GM20431 (cell line): ENCODE results near the gene RBSN.

ENCODE experiments used
- in situ Hi-C: fragments of 300-500 bp; cut with MseI, MboI; formaldehyde crosslinking; loops from one replicate; pipeline ENCODE4 v1.15.0; 2020; ENCODE audit warnings: low sequenced_read_pairs; ENCODE audit not compliant: unreplicated experiment

The RBSN gene

GRCh38 chr3:15064835-15065549 lies 34.0 kb downstream of the RBSN start, which contains the start of gene MRPS25:
Gene MRPS25, minus strand, starts transcription at chr3:15065315. Its CDS starts 121 bp downstream, at chr3:15065194.
- in situ Hi-C loops = no loop called here

- in situ Hi-C loops = no loop called here
Observed at GRCh38 chr3:15064299-15064834, 34.6 kb downstream of the RBSN start.

- in situ Hi-C loops = no loop called here
Observed at GRCh38 chr3:15063656-15064286, 35.2 kb downstream of the RBSN start.

- in situ Hi-C loops = no loop called here
Observed at GRCh38 chr3:15063238-15063637, 35.7 kb downstream of the RBSN start.

GRCh38 chr3:15060029-15060428 lies 38.9 kb downstream of the RBSN start:
- in situ Hi-C loops = no loop called here

- in situ Hi-C loops = no loop called here
Observed at GRCh38 chr3:15056676-15057404, 42.1 kb downstream of the RBSN start.

GRCh38 chr3:15055019-15055557 lies 43.9 kb downstream of the RBSN start:
- in situ Hi-C loops = no loop called here

GRCh38 chr3:15053541-15053940 lies 45.4 kb downstream of the RBSN start:
- in situ Hi-C loops = no loop called here

GRCh38 chr3:15052335-15053242 lies 46.4 kb downstream of the RBSN start:
- in situ Hi-C loops = no loop called here

GRCh38 chr3:15051531-15051930 lies 47.4 kb downstream of the RBSN start:
- in situ Hi-C loops = no loop called here

GRCh38 chr3:15050405-15051092 lies 48.4 kb downstream of the RBSN start:
- in situ Hi-C loops = no loop called here

- in situ Hi-C loops = no loop called here
Observed at GRCh38 chr3:15049584-15049983, 49.4 kb downstream of the RBSN start.

GRCh38 chr3:15045667-15046066 lies 53.3 kb downstream of the RBSN start:
- in situ Hi-C loops = no loop called here

- in situ Hi-C loops = no loop called here
Observed at GRCh38 chr3:15044326-15044725, 54.6 kb downstream of the RBSN start.

- in situ Hi-C loops = no loop called here
Observed at GRCh38 chr3:15043408-15044171, 55.4 kb downstream of the RBSN start.

GRCh38 chr3:15042936-15043335 lies 56.0 kb downstream of the RBSN start:
- in situ Hi-C loops = no loop called here

- in situ Hi-C loops = no loop called here
Observed at GRCh38 chr3:15041950-15042349, 57.0 kb downstream of the RBSN start.

GRCh38 chr3:15040844-15041243 lies 58.1 kb downstream of the RBSN start:
- in situ Hi-C loops = no loop called here
